Measurements from ENCODE around the gene PLXNA3. TPM values are rescaled to one million over a fixed set of nuclear protein-coding genes. Genes with fewer than 3 reads are reported as not detected.

Gene PLXNA3
- total and polyA plus RNA-seq, 2 experiments from 2014 or later, result 2.7 to 5.4 TPM

DNA sequence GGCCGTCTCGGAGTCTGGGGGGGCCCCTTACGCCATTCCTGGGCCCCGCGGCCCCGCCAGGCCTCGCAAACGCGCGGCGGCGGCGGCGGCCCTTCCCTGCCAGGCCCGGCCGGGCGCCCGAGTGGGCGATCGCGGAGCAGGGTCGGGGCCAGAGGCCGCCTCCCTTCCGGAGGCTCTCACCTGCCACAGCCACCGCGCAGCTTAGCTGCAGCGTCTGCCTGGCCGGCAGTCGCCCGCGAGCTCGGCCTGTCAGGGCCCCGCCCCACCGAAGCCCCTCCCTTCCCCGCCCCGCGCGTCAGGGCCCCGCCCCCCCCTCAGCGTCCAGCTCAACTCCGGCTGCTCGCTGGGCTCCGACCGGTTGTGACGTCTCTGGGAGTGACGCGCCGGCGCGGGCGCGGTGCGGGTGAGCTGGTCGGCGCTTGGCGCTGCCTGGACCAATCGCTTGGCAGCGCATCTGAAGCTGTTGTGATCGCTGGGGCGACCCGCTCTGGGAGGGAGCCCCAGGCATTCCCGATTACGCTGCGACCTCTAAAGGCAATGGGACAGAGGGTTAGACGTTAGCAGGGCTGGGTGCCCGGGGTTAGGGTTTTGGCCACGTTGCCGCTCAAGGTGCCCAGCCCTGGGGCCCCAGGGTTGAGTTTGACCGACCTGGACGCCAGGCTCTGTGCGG, 32.5 kb downstream of the PLXNA3 start, which contains the start of gene SLC10A3 (continued):
- TF ChIP-seq, protein P1, sequence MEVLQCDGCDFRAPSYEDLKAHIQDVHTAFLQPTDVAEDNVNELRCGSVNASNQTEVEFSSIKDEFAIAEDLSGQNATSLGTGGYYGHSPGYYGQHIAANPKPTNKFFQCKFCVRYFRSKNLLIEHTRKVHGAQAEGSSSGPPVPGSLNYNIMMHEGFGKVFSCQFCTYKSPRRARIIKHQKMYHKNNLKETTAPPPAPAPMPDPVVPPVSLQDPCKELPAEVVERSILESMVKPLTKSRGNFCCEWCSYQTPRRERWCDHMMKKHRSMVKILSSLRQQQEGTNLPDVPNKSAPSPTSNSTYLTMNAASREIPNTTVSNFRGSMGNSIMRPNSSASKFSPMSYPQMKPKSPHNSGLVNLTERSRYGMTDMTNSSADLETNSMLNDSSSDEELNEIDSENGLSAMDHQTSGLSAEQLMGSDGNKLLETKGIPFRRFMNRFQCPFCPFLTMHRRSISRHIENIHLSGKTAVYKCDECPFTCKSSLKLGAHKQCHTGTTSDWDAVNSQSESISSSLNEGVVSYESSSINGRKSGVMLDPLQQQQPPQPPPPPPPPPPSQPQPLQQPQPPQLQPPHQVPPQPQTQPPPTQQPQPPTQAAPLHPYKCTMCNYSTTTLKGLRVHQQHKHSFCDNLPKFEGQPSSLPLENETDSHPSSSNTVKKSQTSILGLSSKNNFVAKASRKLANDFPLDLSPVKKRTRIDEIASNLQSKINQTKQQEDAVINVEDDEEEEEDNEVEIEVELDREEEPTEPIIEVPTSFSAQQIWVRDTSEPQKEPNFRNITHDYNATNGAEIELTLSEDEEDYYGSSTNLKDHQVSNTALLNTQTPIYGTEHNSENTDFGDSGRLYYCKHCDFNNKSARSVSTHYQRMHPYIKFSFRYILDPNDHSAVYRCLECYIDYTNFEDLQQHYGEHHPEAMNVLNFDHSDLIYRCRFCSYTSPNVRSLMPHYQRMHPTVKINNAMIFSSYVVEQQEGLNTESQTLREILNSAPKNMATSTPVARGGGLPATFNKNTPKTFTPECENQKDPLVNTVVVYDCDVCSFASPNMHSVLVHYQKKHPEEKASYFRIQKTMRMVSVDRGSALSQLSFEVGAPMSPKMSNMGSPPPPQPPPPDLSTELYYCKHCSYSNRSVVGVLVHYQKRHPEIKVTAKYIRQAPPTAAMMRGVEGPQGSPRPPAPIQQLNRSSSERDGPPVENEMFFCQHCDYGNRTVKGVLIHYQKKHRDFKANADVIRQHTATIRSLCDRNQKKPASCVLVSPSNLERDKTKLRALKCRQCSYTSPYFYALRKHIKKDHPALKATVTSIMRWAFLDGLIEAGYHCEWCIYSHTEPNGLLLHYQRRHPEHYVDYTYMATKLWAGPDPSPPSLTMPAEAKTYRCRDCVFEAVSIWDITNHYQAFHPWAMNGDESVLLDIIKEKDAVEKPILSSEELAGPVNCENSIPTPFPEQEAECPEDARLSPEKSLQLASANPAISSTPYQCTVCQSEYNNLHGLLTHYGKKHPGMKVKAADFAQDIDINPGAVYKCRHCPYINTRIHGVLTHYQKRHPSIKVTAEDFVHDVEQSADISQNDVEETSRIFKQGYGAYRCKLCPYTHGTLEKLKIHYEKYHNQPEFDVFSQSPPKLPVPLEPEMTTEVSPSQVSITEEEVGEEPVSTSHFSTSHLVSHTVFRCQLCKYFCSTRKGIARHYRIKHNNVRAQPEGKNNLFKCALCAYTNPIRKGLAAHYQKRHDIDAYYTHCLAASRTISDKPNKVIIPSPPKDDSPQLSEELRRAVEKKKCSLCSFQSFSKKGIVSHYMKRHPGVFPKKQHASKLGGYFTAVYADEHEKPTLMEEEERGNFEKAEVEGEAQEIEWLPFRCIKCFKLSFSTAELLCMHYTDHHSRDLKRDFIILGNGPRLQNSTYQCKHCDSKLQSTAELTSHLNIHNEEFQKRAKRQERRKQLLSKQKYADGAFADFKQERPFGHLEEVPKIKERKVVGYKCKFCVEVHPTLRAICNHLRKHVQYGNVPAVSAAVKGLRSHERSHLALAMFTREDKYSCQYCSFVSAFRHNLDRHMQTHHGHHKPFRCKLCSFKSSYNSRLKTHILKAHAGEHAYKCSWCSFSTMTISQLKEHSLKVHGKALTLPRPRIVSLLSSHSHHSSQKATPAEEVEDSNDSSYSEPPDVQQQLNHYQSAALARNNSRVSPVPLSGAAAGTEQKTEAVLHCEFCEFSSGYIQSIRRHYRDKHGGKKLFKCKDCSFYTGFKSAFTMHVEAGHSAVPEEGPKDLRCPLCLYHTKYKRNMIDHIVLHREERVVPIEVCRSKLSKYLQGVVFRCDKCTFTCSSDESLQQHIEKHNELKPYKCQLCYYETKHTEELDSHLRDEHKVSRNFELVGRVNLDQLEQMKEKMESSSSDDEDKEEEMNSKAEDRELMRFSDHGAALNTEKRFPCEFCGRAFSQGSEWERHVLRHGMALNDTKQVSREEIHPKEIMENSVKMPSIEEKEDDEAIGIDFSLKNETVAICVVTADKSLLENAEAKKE (CRISPR knock-in tag; IDR thresholded peaks at IDR 0.05), result no peak
- no peak for TF ChIP-seq STAT1 (IDR thresholded peaks at IDR 0.05; ENCODE audit: unreplicated experiment)

DNA sequence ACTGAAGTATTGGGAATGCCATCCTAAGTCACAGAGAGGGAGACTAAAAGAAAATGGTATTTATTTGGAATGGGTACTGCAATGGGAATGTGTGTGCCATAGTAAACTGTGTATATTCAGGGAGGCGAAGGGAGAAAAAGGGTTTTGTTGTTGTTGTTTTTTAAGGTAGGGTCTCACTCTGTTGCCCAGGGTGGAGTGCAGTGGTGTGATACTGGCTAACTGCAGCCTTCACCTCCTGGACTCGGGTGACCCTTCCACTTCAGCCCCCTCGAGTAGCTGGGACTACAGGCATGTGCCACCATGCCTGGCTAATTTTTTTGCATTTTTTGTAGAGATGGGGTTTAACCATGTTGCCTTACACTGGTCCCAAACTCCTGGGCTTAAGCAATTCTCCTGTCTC, 36.6 kb downstream of the PLXNA3 start:
- H3K4me3 ChIP-seq, result no peak overlapping the region
- H3K79me2 ChIP-seq (replicated peaks; ENCODE audit: insufficient read depth), result no peaks in the 10 kb centered on the region
- H3K9me2 ChIP-seq (ENCODE audit: insufficient read depth), result no peaks in the 10 kb centered on the region
- no peak overlapping the region for H3K27ac ChIP-seq (ENCODE audit: low read depth)
- Mint-ChIP-seq H3K4me1 (peaks cover 1% of the 10 kb centered on the region; the same call in 2 of the 3 replicates), H3K27ac (no peak overlapping the region), H3K4me3 (no peak overlapping the region), H3K36me3 (ENCODE audit: low read depth) (no peaks in the 10 kb centered on the region), H3K9me3 (no peaks in the 10 kb centered on the region), H3K27me3 (ENCODE audit: insufficient read depth, low read depth, poor library complexity) (peaks cover 7% of the 10 kb centered on the region)
- no peaks in the 10 kb centered on the region for H3F3A ChIP-seq (replicated peaks; ENCODE audit: low read depth)
- H3K36me3 ChIP-seq (ENCODE audit: insufficient read depth), result no peaks in the 10 kb centered on the region
- H2AFZ ChIP-seq, result no peak overlapping the region
- ATAC-seq (no peak), DNase-seq (ENCODE audit: low spot score) (no peak)
- no peak overlapping the region for H3K4me2 ChIP-seq
- no peaks in the 10 kb centered on the region for H4K20me1 ChIP-seq (replicated peaks; ENCODE audit: insufficient read depth)
- no peaks in the 10 kb centered on the region for H3K27me3 ChIP-seq (ENCODE audit: insufficient read depth)
- H3K4me1 ChIP-seq (ENCODE audit: insufficient read depth), result no peaks in the 10 kb centered on the region
- no peak for TF ChIP-seq JUNB (IDR thresholded peaks at IDR 0.05; ENCODE audit: unreplicated experiment)
- TF ChIP-seq EZH2 (IDR thresholded peaks at IDR 0.05; ENCODE audit: low read depth, unreplicated experiment), result no peak
- no peak for TF ChIP-seq ZNF114 (CRISPR knock-in tag; IDR thresholded peaks at IDR 0.05)
- TF ChIP-seq CREB1 (CRISPR knock-in tag; IDR thresholded peaks at IDR 0.05; ENCODE audit: low read depth), result no peak
- TF ChIP-seq ETS1 (IDR thresholded peaks at IDR 0.05), result no peak

Measured in GM23338 (cell line).